GM21529 (cell line): ENCODE measurements around the gene ZNF320.
"Not testable (repeated sequence)": the region's sequence is repeated elsewhere in the genome, so short reads cannot be mapped to it uniquely, and the experiment has no call there.

ENCODE experiments used
- ATAC-seq: cut with Tn5 transposase; IDR thresholded peaks from one replicate; pipeline ENCODE4 v1.9.1; 2021; ENCODE audit not compliant: unreplicated experiment

The ZNF320 gene

DNA sequence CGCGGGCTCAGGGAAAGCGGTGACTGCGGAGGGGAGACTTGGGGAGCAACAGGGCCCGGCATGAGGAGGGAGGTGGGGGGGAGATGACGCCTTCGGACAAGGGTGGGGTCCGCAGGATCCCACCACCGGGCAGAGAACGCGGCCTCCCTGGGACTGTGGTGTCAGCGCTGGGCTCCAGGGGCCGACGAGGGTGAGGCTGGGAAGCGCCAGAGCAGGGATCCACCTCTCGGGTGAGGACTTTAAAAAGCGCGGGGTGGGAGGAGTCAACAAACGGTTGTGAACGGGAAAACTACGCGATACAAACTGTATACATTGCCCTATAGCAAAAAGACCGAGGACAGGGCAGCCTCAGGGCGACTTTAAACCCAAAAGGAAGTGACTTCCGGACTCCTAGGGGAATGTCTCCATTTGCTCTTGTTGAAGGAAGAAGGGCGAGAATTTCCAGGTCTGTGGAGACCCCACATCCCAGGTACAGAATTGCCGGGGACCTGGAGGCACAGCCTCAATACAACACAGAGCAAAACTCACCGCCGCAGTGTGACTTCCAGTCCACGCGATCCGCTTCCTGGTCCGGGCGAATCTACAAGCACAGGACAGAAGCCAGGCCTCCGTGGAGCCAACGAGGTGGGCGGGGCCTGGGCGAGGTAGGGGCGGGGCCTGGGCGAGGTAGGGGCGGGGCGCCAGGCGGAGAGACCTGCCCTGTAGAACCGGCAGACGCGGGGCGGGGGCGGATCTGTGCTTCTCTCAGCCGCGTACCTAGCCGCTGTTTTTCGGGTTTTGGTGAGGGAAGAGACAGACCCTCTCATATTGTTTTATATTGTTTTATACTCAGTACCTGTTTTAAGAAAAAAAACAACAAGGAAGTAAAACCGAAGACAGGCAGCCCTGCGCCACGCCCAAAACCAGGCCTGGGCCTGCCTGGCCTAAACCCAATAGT is 25.7 kb upstream of the ZNF320 start, which contains the start of gene ZNF888:
ZNF888 (minus strand) TSS at position 588 of the 937 bp plus-strand sequence. CDS start 5,555 bp downstream, outside the sequence.
- peak; percentile 92 for ATAC-seq

DNA sequence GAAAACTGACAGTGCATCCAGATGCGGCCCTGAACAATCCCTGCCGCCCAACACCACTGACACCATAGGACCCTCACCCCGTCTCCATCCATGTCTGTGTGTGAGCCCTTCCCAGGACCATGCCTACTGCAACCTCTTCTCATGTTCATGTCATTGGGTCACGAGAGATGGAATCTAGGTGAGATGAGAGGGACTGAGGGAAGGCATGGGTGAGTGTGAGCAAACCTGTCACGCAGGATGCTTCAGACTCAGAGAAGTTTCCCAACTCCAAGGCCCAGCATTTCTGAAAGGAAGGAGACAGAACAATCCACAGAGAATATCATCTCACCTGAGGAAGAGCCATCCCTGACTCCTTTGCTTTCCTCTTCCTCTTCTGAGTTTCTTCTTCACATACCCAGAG is 20.1 kb upstream of the ZNF320 start:
- no peak for ATAC-seq

DNA sequence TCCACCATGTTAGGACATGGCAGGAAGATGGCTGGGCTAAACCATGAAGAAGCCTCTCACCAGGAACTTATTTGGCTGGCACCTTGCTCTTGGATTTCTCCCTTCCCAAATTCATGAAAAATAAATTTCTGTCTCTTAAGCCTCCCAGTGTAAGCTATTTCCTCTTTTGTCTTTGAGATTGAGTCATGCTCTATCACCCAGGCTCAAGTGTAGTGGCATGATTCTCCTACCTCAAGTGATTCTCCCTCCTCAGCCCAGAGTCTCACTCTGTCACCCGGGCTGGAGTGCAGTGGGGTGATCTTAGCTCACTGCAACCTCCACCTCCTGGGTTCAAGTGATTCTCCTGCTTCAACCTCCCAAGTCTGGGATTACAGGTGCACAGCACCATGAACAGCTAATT is 13.2 kb upstream of the ZNF320 start:
- no peak for ATAC-seq

DNA sequence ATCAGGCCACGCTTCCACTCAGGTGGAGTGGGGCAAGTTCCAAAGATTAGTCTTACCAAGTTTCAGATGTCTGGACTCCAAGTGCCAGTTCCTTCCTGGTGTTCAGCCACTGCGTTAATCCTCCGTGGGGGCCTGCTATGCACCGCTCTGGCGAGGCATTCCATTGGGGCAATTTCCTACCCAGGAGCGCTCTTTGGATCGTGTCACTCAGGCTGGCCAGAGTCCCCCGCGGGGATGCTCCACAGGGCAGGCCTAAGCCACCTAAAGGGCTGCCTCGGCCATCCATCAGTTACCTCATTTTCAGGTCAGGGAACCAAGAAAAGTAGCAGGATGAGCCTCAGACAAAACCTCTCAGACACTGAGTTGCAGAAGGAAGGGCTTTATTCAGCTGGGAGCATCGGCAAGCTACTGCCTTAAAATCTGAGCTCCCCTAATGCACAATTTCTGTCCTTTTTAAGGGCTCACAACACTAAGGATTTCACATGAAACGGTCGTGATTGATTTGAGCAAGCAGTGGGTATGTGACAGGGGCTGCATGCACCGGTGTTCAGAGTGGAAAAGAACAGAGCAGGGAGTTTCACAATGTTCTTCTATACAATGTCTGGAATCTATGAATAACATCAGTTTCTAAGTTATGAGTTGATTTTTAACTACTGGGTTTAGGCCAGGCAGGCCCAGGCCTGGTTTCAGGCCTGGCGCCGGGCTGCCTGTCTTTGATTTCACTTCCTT is 6.8 kb upstream of the ZNF320 start:
- not testable (repeated sequence) for ATAC-seq

DNA sequence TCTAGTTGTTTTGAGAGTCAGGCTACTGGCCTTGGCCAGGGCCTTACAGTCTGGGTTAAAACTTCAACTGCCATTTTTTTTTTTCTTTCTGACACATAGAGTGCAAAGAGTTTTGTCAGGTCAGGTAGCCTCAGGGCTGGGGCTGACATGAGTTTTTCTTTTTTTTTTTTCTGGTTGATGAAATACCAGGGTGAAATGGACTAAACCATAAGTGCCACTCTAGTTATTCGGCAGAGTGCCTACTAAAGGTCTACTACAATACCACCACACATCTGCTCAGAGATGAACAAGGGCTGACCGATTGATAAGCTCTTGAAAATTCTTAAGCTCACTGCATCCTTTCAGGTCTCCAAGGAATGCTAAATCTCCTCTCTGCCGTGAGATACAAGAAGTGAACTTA is 4.4 kb upstream of the ZNF320 start:
- no peak for ATAC-seq

DNA sequence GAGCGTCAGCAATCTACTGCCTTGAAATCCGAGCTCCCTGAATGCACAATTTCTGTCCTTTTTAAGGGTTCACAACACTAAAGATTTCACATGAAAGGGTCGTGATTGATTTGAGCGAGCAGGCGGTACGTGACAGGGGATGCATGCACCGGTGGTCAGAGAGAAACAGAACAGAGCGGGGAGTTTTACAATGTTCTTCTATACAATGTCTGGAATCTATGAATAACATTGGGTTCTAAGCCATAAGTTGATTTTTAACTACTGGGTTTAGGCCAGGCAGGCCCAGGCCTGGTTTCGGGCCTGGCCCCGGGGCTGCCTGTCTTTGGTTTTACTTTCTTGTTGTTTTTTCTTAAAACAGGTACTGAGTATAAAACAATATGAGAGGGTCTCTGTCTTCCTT is 1.2 kb upstream of the ZNF320 start:
- ATAC-seq = not testable (repeated sequence)

DNA sequence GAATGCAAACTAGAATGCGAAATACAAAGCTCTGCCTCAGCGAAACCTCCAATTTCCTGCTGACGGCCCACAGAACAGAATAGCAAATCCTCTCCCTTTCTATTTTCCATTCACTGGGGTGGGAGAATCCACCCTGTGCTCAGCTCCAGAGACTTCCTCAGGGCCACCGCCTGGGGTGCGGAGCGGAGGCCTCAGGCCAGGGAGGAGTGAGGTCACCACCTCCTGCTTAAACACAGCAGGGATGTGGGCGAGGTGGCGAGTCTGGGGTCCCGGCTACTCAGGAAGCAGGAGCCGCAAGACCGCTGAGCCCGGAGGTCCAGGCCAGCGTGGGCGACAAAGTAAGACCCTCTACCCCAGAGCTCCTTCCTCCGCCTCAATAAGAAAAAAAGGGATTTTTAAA is 666 bp upstream of the ZNF320 start:
- ATAC-seq = no peak

DNA sequence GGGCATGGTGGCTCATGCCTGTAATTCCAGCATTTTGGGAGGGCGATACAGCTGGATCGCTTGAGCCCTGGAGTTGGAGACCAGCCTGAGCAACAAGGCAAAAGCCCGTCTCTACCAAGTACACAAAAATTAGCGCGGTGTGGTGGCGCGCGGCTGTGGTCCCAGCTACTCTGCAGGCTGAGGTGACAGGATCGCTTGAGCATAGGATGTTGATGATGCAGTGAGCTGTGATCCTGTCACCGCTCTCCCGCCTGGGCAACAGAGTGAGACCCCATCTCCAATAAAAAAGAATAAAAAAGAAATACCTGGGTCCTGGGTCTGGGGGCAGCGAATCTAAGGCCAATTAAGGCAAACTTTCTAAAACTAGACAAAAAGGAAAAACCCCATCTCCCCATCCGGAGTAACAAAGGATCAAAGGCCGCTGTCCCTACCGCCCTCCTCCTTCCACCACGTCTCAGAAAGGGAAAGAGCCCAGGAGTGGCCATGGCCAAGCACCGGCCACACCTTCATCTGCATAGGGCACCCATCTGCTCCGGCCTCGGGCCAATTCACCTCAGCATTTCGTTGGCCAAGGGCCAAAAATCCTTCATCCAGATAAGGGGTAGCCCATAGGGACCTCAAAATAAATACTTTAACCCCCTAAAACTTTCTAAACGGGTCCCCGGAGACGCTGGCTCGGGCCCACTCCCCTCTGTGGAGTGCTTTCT is 851 bp downstream of the ZNF320 start:
- no peak for ATAC-seq

DNA sequence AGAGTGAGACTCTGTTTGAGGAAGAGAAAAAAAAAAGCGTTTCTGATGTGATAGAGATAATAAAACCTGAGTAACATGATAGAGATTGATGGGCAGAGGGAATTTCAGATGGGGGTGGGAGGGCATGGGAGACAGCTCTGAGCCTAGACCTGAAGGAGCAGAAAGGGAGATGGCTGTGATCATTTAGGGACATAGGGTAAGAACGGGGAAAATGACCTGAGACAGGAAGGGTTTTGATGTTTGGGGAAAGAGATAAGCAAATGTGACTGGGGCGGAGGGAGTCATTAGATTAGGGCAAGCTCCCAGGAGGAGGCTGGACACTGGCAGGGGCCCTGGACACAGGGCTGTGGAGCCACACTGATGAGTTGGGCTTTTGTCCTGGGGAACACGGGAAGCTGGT is 6.1 kb downstream of the ZNF320 start:
- ATAC-seq = no peak

DNA sequence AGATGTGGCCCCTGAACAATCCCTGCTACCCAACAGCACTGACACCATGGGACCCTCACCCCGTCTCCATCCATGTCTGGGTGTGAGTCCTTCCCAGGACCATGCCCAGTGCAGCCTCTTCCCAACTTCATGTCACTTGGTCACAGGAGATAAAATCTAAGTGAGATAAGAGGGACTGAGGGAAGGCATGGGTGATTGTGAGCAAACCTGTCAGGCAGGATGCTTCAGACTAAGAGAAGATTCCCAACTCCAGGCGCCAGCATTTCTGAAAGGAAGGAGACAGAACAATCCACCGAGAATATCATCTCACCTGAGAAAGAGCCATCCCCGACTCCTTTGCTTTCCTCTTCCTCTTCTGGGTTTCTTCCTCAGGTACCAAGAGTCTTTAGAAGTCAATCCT is 7.5 kb downstream of the ZNF320 start:
- no peak for ATAC-seq

DNA sequence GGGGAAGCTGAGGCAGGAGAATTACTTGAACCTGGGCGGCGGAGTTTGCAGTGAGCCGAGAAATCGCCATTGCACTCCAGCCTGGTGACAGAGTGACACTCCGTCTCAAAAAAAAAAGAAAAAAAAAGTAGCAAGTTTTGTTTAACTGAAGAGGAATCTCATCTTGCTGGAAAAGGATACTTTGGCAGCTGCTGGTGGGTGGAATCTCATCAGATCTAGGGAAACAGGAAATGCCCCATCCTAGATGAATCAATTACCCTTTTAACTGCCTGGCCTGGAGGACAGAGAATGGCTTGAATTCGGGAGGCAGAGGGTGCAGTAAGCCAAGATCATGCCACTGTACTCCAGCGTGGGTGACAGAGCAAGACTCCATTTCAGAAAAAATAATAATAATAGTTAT is 8.4 kb downstream of the ZNF320 start:
- ATAC-seq = no peak

DNA sequence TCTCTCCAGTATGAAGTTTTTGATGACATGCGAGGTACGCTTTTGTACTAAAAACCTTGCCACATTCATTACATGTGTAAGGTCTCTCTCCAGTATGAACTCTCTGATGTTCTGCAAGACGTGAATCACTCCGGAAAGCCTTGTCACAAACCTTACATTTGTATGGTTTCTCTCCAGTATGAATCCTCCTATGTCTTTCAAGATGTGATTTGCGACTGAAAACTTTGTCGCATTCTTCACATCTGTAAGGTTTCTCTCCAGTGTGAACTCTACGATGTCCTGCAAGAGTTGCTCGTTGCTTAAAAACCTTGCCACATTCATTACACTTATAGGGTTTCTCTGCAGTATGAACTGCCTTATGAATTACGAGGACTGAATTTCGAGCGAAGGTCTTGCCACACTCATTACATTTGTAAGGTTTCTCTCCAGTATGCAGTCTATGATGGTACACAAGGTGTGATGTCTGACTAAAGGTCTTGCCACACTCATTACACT is 16.5 kb downstream of the ZNF320 start:
- no peak for ATAC-seq

DNA sequence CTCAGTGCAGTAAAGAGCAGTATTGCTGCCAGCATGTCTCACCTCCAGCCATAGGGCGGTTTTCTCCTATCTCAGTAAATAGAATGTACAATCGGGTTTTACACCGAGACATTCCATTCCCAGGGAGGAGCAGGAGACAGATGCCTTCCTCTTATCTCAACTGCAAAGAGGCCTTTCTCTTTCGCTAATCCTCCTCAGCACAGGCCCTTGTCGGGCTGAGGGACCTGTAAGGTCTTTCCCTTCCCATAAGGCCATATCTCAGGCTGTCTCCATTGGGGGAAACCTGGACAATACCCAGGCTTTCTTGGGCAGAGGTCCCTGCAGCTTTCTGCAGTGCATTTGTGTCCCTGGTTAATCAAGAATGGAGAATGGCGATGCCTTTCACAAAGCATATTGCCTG is 24.4 kb downstream of the ZNF320 start:
- not testable (repeated sequence) for ATAC-seq

DNA sequence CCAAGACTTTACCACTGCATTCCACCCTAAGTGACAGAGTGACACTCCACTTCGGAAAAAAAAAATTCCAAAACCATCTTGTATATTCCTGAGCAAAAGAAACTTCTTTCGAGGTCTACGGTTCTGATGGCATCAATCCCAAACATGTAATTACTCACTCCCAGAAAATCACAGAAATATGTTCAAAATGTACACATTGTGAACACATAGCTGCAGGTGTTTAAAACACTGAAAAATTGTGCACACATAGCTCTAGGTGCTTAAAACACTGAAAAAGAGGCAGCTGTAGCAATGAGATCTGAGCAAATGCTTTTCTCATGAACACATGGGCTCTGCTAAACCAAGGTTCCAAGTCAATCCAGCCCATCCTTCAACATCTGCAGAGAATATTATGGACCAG is 26.0 kb downstream of the ZNF320 start:
- no peak for ATAC-seq

DNA sequence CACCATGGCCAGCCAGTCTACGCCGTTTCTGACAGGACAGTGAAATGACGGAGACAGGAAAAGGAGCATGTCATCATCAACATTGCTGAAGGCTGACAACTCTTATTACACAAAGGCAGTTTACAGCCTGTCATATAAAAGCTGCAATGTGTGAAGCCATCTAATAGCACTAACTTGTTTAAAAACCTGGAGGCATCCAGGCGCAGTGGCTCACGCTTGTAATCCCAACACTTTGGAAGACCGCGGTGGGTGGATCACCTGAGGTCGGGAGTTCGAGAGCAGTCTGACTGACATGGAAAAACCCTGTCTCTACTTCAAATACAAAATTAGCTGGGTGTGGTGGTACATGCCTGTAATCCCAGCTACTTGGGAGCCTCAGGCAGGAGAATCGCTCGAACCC is 29.4 kb downstream of the ZNF320 start:
- not testable (repeated sequence) for ATAC-seq

DNA sequence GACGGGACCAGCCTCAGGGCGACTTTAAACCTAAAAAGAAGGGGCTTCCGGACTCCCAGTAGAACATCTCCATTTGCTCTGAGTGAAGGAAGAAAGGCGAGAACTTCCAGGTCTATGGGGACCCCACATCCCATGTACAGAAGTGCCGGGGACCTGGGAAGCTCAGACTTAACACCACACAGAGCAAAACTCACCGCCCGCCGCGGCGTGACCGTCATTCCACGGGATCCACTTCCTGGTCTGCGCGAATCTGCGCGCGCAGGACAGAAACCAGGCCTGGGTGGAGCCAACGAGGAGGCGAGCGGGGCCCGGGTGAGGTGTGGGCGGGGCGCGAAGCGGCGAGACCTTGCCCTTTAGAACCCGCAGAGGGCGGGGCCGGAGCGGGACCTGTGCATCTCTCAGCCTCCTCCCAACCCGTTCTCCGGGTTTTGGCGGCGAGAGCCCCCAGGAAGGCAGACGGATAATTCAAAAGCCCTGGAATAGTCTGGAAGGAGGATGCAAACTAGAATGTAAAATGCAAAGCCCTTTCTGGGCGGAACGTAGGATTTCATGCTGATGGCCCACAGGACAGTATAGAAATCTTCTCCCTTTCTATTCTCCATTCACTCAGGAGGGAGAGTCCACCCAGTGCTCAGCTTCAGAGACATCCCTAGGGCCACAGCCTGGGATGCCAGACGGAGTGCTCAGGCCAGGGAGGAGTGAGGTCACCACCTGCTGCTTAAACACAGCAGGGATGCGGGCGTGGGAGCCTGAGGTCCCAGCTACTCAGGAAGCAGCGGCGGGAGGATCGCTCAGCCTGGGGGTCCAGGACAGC is 39.9 kb downstream of the ZNF320 start, which contains the start of gene ZNF468:
ZNF468 (minus strand) TSS at position 242 of the 814 bp plus-strand sequence. CDS start 3,347 bp downstream, outside the sequence.
- ATAC-seq = peak; percentile 97

DNA sequence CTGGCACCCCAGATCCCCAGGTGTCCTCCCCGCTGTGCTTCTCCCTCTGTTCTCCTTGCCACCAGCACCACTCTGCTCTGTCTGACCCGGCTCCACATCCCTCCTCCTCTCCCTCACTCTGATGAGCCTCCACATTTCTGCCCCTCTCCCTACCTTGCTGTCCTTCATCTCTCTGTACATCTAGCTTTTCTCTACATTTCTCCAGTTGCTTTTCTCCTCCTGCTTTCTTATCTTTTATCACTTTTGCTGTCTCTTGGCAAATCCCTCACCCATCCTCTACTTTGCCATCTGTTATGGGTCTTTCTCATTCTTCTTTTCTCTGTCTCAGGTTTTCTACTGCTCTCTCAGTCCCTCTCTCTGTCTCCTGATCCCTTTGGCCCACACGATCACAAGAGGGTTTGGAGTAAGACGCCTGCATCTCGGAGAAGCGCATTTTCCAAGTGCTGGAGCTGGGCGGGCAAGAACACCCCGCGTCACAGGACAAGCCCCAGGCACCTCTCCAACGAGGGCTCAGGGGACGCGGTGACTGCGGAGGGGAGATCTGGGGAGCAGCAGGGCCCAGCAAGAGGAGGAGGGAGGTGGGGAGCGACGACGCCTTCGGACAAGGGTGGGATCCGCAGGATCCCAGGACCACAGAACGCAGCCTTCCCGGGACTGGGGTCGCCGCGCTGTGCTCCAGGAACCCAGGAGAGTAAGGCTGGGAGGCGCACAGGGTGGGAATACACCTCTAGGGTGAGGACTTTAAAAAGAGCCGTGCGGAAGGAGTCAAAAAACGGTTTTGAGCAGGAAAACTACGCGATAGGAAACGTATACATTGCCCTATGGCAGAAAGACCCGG is 40.7 kb downstream of the ZNF320 start:
- ATAC-seq = peak; percentile 23
